ENCODE results near the gene PDZRN4. TPM values are rescaled to one million over a fixed set of nuclear protein-coding genes. Genes with fewer than 3 reads are reported as not detected.

The PDZRN4 gene
- total and polyA plus RNA-seq, 9 donors: 1.5 to 11.0 (median 4.1) TPM

- TF ChIP-seq POLR2A (IDR thresholded peaks at IDR 0.05) (no peak), EP300 (IDR thresholded peaks at IDR 0.05) (no peak), CTCF (IDR thresholded peaks at IDR 0.05) (no peak)
- 92 to 95% (median 94%) methylated on average over 4 of the region's 4 CpGs for WGBS, 3 donors
- Histone ChIP-seq H3K4me3 (no peak overlapping the region), H3K27me3 (no peaks in the 10 kb centered on the region), H3K4me1 (ENCODE audit: insufficient read depth) (no peaks in the 10 kb centered on the region), H3K27ac (no peak overlapping the region), H3K9me3 (no peaks in the 10 kb centered on the region), H3K36me3 (no peaks in the 10 kb centered on the region)
- intact Hi-C loops (cut with DNase I): loop anchor here in 1 of 4 donors (2.0 kb wide), 1 partner anchor 47 kb away; no protein-coding TSS in a partner anchor
- no peak for DNase-seq
Observed at GRCh38 chr12:41367726-41368405, 179.7 kb downstream of the PDZRN4 start.

- no peak for DNase-seq
- H3K27me3 ChIP-seq: no peaks in the 10 kb centered on the region
- intact Hi-C loops (cut with DNase I): no loop called here
Observed at GRCh38 chr12:41380878-41381277, 192.8 kb downstream of the PDZRN4 start.

GRCh38 chr12:41402801-41403200 lies 214.7 kb downstream of the PDZRN4 start:
- H3K9me3 ChIP-seq: no peaks in the 10 kb centered on the region
- no peak for DNase-seq
- intact Hi-C loops (cut with DNase I): no loop called here
- no peaks in the 10 kb centered on the region for H3K27me3 ChIP-seq
- no peaks in the 10 kb centered on the region for H3K36me3 ChIP-seq
- WGBS, 3 donors: 93 to 96% (median 95%) methylated on average over 6 of the region's 6 CpGs
- no peaks in the 10 kb centered on the region for H3K4me1 ChIP-seq (ENCODE audit: insufficient read depth)
- no peak overlapping the region for H3K27ac ChIP-seq
- no peak for TF ChIP-seq CTCF (IDR thresholded peaks at IDR 0.05)
- TF ChIP-seq EP300 (IDR thresholded peaks at IDR 0.05): no peak
- H3K4me3 ChIP-seq: no peak overlapping the region

More at GRCh38 chr12:41380878-41381277, 192.8 kb downstream of the PDZRN4 start:
- Histone ChIP-seq H3K4me3 (no peak overlapping the region), H3K27ac (no peak overlapping the region), H3K4me1 (ENCODE audit: insufficient read depth) (no peaks in the 10 kb centered on the region), H3K36me3 (no peaks in the 10 kb centered on the region), H3K9me3 (no peaks in the 10 kb centered on the region)
- TF ChIP-seq POLR2A (IDR thresholded peaks at IDR 0.05): no peak
- no peak for TF ChIP-seq CTCF (IDR thresholded peaks at IDR 0.05)
- no peak for TF ChIP-seq EP300 (IDR thresholded peaks at IDR 0.05)

GRCh38 chr12:41407232-41407799 lies 219.2 kb downstream of the PDZRN4 start:
- WGBS, 3 donors: 29 to 66% (median 35%) methylated on average over 3 of the region's 3 CpGs
- Histone ChIP-seq H3K9me3 (no peaks in the 10 kb centered on the region), H3K4me1 (ENCODE audit: insufficient read depth) (no peaks in the 10 kb centered on the region), H3K27ac (no peak overlapping the region), H3K4me3 (no peak overlapping the region), H3K36me3 (no peaks in the 10 kb centered on the region), H3K27me3 (no peaks in the 10 kb centered on the region)
- DNase-seq: no peak
- no peak for TF ChIP-seq CTCF (IDR thresholded peaks at IDR 0.05)
- TF ChIP-seq POLR2A (IDR thresholded peaks at IDR 0.05): no peak
- no peak for TF ChIP-seq EP300 (IDR thresholded peaks at IDR 0.05)
- intact Hi-C loops (cut with DNase I): no loop called here

Measured in ovary (tissue), 9 donors.